Activated CD8-positive, alpha-beta memory T cell treated with anti-CD3 and anti-CD28 coated beads for 24 hours (primary cell): ENCODE results near the gene HIVEP1.

Experiments used
- DNase-seq: peaks from one replicate; pipeline ENCODE4 v3.0.0-alpha.2; 2020

The HIVEP1 gene

GRCh38 chr6:12200761-12201160, 188.6 kb downstream of the HIVEP1 start:
- no peak for DNase-seq

GRCh38 chr6:12203001-12203400, 190.9 kb downstream of the HIVEP1 start:
- no peak for DNase-seq

GRCh38 chr6:12208190-12208589, 196.1 kb downstream of the HIVEP1 start:
- DNase-seq, result no peak

GRCh38 chr6:12208673-12209072, 196.6 kb downstream of the HIVEP1 start:
- DNase-seq, result no peak
